Measurements from ENCODE around the gene MLPH.

MLPH gene, protein sequence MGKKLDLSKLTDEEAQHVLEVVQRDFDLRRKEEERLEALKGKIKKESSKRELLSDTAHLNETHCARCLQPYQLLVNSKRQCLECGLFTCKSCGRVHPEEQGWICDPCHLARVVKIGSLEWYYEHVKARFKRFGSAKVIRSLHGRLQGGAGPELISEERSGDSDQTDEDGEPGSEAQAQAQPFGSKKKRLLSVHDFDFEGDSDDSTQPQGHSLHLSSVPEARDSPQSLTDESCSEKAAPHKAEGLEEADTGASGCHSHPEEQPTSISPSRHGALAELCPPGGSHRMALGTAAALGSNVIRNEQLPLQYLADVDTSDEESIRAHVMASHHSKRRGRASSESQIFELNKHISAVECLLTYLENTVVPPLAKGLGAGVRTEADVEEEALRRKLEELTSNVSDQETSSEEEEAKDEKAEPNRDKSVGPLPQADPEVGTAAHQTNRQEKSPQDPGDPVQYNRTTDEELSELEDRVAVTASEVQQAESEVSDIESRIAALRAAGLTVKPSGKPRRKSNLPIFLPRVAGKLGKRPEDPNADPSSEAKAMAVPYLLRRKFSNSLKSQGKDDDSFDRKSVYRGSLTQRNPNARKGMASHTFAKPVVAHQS
- 0 to 0.13 (median 0) reads per million in 9 experiments for total RNA-seq

DNA sequence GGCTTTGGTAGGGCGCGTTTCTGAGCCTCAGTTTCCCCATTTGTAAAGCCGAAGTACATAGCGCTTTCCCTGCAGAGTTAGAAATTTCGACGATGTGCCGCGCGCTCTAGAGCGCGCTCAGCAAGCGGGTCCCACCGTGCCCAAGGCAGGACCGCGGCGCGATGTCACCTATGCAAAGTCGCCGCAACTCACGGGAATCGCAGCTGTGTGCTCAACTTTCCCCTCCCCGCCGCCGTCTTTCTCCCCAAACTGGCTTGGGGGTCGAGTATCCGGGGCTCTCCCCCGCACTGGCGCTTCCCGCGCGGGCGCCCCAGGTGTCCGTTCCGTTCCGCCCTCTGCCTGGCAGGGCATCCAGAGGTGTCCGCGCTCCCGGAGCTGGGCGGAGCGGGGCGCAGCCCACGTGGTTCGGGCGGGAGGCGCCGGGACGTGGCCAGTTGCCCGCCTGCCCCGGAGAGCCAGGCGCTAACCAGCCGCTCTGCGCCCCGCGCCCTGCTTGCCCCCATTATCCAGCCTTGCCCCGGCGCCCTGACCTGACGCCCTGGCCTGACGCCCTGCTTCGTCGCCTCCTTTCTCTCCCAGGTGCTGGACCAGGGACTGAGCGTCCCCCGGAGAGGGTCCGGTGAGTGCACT lies at the start of gene MLPH:
Gene MLPH (plus strand): TSS at position 433 of the 630 bp plus-strand sequence. CDS start 6,176 bp downstream, outside the sequence.
- ATAC-seq (replicated peaks), result no peak
- H3K27me3 Mint-ChIP-seq, result peaks cover 59 to 95% of the 10 kb centered on the region in 2 donors
- H3K9me3 Mint-ChIP-seq, result peaks cover 0 to 4% of the 10 kb centered on the region in 2 donors
- H3K27ac Mint-ChIP-seq, result no peak within 1 kb of the TSS
- H3K4me3 Mint-ChIP-seq, result no peak within 1 kb of the TSS
- H3K4me1 Mint-ChIP-seq (ENCODE audit: low read depth in 2 of 2), result no peaks in the 10 kb centered on the region
- no peaks in the 10 kb centered on the region for H3K36me3 Mint-ChIP-seq (ENCODE audit: insufficient read depth)
- DNase-seq, result no peak

DNA sequence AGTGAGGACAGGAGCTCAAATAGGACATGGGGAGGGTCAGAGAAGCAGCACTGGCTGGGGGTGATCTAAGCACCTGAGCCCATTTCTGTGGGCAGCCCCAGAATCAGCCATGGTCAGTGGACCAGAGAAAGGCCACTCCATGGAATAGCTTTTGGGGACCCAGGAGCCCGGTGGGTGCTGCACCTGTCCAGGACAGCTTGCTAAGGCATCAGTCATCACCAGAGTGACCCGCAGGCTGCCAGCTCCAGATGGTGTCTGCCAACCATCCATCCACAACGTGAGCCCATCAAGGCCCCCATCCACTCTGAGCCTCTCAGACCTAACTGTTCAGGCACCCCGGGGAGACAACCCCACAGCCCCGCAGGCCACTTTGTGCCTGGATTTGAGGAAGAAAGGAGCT lies 49.5 kb upstream of the MLPH start:
- Mint-ChIP-seq H3K27me3 (peaks cover 0 to 7% of the 10 kb centered on the region in 2 donors), H3K4me1 (ENCODE audit: low read depth in 2 of 2) (peaks cover 36 to 44% of the 10 kb centered on the region in 2 donors), H3K4me3 (no peak overlapping the region), H3K36me3 (ENCODE audit: insufficient read depth) (no peaks in the 10 kb centered on the region), H3K27ac (peak overlapping the region; percentile 20 to 47), H3K9me3 (no peaks in the 10 kb centered on the region)
- ATAC-seq (replicated peaks), result no peak
- no peak for DNase-seq

DNA sequence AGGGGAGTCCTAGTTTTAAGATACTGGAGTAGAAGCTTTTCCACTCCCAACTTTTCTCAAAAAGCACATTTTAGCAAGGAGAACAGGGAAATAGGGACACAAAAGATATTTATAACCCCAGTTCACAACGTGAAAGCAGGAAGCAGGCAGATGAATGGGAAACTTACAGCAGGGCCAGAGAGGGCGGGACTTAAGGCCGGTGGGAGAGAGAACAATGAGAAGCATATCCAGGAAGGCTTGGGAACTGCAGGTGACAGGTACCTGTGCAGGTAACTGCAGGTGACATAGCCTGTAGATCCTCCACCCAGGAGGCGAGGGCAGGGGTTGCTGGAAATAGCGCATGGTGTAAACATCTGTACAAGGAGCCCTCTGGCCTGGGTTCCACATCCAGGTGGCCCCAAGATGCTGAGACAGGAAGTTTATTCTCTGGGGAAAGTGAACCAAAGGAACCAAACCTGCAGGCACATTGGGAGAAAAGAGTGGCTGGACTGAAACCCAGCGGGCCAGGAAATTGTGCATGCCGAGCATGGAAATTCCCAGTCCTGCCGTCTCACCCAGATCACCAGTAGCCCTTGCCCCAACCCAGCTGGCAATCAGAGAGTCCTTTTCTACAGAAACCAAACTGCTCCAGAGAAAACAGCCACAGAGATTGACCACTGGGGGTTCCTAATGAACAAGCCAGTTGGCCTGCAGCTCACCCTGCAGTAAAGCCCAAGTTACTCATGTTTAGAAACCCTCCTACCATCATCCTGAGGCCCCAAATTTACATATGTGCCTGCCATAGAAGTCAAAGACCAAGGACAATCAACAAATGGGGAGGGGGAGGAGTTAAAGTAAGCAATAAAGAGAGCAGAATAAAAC lies 48.7 kb upstream of the MLPH start:
- H3K27ac Mint-ChIP-seq, result peak overlapping the region; percentile 20 to 47
- peaks cover 0 to 14% of the 10 kb centered on the region in 2 donors for H3K27me3 Mint-ChIP-seq
- H3K9me3 Mint-ChIP-seq, result no peaks in the 10 kb centered on the region
- H3K4me1 Mint-ChIP-seq (ENCODE audit: low read depth in 2 of 2), result peaks cover 29 to 36% of the 10 kb centered on the region in 2 donors
- no peaks in the 10 kb centered on the region for H3K36me3 Mint-ChIP-seq (ENCODE audit: insufficient read depth)
- no peak overlapping the region for H3K4me3 Mint-ChIP-seq
- ATAC-seq (replicated peaks) (no peak), DNase-seq (no peak)

DNA sequence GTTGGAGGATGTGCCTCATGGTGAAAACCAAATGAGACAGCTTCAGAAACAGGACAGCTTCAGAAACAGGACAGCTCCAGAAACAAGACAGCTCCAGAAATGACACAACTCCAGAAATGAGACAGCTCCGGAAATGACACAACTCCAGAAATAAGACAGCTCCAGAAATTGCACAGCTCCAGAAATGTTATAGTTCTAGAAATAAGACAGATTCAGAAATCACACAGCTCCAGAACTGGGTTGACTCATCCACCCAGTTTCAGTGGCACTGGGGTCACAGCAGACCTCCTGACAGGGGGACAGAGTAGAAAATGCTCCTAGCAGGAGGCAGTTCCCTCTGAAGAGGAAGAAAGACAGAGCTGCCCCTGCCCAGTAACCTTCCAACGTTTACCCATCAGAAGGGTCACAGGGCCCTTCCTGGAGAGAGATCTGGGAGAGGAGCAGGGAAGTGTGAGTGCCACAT lies 46.2 kb upstream of the MLPH start:
- H3K9me3 Mint-ChIP-seq, result no peaks in the 10 kb centered on the region
- ATAC-seq (replicated peaks) (no peak), DNase-seq (no peak)
- H3K27ac Mint-ChIP-seq, result no peak overlapping the region
- peaks cover 7 to 12% of the 10 kb centered on the region in 2 donors for H3K4me1 Mint-ChIP-seq (ENCODE audit: low read depth in 2 of 2)
- H3K27me3 Mint-ChIP-seq, result peaks cover 0 to 23% of the 10 kb centered on the region in 2 donors
- H3K4me3 Mint-ChIP-seq, result no peak overlapping the region
- no peaks in the 10 kb centered on the region for H3K36me3 Mint-ChIP-seq (ENCODE audit: insufficient read depth)

DNA sequence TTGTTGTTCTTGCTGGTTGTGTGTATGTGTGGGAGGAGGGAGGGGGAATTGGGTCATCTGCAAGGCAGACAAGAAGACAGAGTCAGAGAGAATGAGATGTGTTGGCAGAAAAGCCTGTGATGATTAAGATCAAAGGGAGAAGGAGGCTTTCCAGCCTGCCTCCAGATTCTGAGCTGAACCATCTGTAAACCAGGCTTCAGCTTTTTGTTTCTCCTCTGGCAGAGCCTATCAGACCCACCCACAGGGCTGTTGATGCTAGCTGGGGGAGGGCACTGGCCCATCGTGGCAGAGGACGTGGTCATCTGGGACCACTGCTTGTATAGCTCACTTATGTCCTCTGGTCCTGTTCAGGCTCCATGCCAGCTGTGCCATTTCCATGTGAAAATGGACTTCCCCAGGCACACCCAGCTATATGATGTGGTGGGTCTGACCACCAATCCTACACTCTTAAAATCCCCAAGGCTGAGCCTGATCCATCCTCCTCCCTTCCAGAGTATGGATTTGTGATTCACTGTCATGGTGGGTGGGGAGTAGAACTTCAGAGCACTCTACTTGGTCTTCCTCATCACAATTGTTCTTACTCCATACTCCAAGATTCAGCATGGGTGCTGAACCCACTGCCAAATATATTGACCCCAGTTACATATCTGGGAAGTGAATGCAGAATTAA lies 45.3 kb upstream of the MLPH start:
- ATAC-seq (replicated peaks) (no peak), DNase-seq (no peak)
- Mint-ChIP-seq H3K36me3 (ENCODE audit: insufficient read depth) (no peaks in the 10 kb centered on the region), H3K4me3 (no peak overlapping the region), H3K4me1 (ENCODE audit: low read depth in 2 of 2) (peaks cover 3 to 8% of the 10 kb centered on the region in 2 donors), H3K27me3 (peaks cover 0 to 23% of the 10 kb centered on the region in 2 donors), H3K9me3 (no peaks in the 10 kb centered on the region), H3K27ac (no peak overlapping the region)

DNA sequence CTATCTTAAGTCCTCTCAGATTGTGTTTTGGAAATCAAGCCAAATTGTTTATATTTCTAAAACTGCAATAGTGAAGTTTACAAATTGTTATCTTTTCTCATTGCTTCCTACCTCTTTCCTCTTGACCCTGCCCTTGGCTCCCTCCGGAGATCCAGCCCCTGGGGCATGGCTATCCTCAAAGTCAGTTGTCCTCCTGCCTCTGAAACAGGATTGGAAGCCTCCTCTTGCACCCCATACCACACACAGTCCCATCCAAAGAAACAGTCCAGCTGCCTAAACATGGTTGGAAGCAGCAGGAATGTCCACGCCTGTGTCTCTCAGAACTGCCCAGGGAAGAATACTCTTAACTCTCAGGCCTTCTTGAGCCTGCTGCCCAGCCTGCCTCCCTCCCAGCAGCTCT lies 43.0 kb upstream of the MLPH start:
- DNase-seq (no peak), ATAC-seq (replicated peaks) (no peak)
- H3K4me3 Mint-ChIP-seq, result no peak overlapping the region
- H3K36me3 Mint-ChIP-seq (ENCODE audit: insufficient read depth), result no peaks in the 10 kb centered on the region
- H3K27ac Mint-ChIP-seq, result peak overlapping the region in 1 of 2 donors; percentile 27
- H3K9me3 Mint-ChIP-seq, result no peaks in the 10 kb centered on the region
- H3K4me1 Mint-ChIP-seq (ENCODE audit: low read depth in 2 of 2), result peaks cover 3 to 4% of the 10 kb centered on the region in 2 donors
- peaks cover 0 to 23% of the 10 kb centered on the region in 2 donors for H3K27me3 Mint-ChIP-seq

DNA sequence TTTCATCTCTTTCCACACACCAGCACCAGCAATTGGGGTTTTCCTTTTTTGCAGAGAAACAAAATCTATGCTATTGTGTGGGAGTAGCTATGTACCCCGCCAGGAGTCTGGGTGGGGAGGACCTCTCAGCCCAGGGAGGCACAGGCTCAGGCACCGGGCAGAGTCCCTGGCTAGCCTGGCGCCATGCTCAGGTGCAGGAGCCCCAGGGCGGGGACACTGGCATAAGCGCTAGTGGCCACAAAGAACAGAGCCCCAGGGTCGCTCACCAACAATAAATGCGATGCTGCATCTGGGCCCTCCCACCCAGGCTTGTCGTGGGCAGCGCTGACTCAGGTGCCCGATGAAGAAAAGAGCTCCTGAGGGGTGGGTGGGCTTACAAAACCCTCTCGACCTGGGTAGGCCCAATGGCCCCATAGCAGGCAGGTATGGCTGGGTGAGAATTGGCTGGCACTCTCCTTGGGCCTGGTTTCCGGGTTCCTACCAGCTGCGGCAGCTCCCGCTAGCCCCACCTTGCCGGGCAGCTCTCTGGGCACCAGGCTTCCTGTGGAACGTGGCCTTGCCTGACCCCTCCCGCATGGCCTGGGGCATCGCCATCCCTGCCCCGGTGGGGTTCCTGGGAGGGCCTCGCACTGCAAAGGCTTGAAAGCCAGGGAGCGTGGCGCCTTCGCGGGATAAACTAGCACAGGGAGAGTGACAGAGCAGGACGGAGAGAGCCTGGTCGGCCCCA lies 41.3 kb upstream of the MLPH start:
- H3K9me3 Mint-ChIP-seq, result no peaks in the 10 kb centered on the region
- H3K4me1 Mint-ChIP-seq (ENCODE audit: low read depth in 2 of 2), result peaks cover 3 to 4% of the 10 kb centered on the region in 2 donors
- DNase-seq (no peak), ATAC-seq (replicated peaks) (no peak)
- H3K36me3 Mint-ChIP-seq (ENCODE audit: insufficient read depth), result no peaks in the 10 kb centered on the region
- H3K4me3 Mint-ChIP-seq, result no peak overlapping the region
- H3K27ac Mint-ChIP-seq, result no peak overlapping the region
- H3K27me3 Mint-ChIP-seq, result peaks cover 0 to 23% of the 10 kb centered on the region in 2 donors

DNA sequence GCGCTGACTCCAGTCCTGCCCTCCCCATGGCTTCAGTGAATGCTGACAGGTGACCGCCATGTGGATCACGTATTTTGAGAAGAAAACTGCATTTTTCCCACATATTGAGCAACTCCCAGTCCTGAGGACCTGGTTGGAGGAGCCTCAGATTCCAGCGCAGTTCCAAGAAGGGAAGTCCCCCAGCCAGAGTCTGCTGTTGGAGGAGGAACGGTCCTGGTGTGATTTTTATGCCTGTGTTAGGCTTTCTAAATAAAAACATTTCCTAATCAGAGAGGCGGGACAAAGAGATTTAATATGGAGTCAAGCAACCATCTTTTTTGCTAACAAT lies 40.7 kb upstream of the MLPH start:
- DNase-seq, result no peak
- ATAC-seq (replicated peaks), result no peak
- Mint-ChIP-seq H3K4me1 (ENCODE audit: low read depth in 2 of 2) (peaks cover 3% of the 10 kb centered on the region in 2 donors), H3K9me3 (no peaks in the 10 kb centered on the region), H3K27me3 (peaks cover 0 to 23% of the 10 kb centered on the region in 2 donors), H3K4me3 (no peak overlapping the region), H3K27ac (no peak overlapping the region), H3K36me3 (ENCODE audit: insufficient read depth) (no peaks in the 10 kb centered on the region)

DNA sequence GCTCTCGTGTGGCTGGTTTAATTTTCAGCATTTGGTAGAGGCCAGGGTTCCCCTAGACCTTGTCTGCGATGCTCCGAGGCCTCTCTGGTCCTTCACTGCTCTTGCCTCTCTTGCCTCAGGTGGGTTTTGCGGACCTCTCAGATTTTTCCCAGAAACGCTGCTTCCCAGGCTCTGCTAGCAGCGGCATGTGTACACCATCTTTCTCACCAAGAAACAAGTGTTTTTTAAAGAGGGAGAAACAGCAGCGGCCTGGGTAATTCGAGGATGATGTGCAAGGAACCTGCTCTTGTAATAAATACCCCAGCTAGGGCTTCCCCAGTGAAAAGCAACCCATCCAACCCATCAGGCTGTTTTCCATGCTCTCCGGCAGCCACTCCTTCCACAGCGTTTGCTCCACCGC lies 39.6 kb upstream of the MLPH start:
- no peaks in the 10 kb centered on the region for H3K9me3 Mint-ChIP-seq

DNA sequence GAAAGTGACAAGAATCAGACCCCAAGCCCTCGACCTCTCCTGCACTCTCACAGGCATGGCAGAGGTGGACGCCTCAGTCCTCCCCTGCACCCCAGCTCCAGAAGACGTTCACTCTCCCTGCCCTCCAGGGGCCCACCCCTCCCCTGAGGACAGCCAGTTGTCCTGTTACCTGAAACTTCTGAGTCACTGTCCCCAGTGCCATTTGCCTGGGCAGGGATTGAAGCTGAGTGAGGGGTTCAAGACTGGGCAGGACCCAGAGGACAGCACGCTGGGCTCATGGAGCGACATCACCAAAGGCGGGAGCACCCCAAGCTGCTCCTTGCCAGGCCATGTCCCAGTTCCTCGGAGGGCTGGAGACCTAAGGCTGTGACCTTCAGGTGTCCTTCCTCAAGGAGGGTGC lies 38.9 kb upstream of the MLPH start:
- no peaks in the 10 kb centered on the region for H3K4me1 Mint-ChIP-seq (ENCODE audit: low read depth in 2 of 2)
- ATAC-seq (replicated peaks), result no peak
- no peak overlapping the region for H3K27ac Mint-ChIP-seq
- no peak overlapping the region for H3K4me3 Mint-ChIP-seq
- DNase-seq, result no peak
- no peaks in the 10 kb centered on the region for H3K36me3 Mint-ChIP-seq (ENCODE audit: insufficient read depth)
- no peaks in the 10 kb centered on the region for H3K9me3 Mint-ChIP-seq
- peaks cover 0 to 10% of the 10 kb centered on the region in 2 donors for H3K27me3 Mint-ChIP-seq

More for the DNA sequence above, 39.6 kb upstream of the MLPH start:
- no peak for DNase-seq
- Mint-ChIP-seq H3K4me1 (ENCODE audit: low read depth in 2 of 2) (no peaks in the 10 kb centered on the region), H3K27ac (no peak overlapping the region), H3K36me3 (ENCODE audit: insufficient read depth) (no peaks in the 10 kb centered on the region), H3K4me3 (no peak overlapping the region), H3K27me3 (peaks cover 0 to 16% of the 10 kb centered on the region in 2 donors)
- ATAC-seq (replicated peaks), result no peak

DNA sequence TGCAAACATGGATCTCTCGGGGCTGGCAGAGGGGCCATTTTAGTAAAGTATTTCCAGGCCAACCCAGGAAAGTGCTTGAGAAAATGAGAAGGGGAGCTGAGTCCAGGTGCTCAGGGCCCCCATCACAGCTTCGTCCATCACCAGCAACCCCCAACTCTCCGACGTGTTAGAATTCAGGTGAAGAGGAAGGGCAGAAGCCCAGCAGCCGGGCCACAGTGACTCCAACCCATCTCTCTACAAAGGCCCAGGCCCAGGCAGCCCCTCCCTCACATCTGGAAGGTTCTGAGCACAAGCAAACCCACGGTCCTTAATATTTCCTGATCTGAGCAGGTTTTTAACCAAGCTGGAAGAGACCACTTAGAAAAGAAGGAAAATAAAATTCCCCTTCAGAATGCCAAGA lies 38.4 kb upstream of the MLPH start:
- ATAC-seq (replicated peaks) (no peak), DNase-seq (no peak)
- Mint-ChIP-seq H3K4me1 (ENCODE audit: low read depth in 2 of 2) (no peaks in the 10 kb centered on the region), H3K36me3 (ENCODE audit: insufficient read depth) (no peaks in the 10 kb centered on the region), H3K27me3 (peaks cover 0 to 9% of the 10 kb centered on the region in 2 donors), H3K4me3 (no peak overlapping the region), H3K27ac (peak overlapping the region in 1 of 2 donors; percentile 29), H3K9me3 (no peaks in the 10 kb centered on the region)

DNA sequence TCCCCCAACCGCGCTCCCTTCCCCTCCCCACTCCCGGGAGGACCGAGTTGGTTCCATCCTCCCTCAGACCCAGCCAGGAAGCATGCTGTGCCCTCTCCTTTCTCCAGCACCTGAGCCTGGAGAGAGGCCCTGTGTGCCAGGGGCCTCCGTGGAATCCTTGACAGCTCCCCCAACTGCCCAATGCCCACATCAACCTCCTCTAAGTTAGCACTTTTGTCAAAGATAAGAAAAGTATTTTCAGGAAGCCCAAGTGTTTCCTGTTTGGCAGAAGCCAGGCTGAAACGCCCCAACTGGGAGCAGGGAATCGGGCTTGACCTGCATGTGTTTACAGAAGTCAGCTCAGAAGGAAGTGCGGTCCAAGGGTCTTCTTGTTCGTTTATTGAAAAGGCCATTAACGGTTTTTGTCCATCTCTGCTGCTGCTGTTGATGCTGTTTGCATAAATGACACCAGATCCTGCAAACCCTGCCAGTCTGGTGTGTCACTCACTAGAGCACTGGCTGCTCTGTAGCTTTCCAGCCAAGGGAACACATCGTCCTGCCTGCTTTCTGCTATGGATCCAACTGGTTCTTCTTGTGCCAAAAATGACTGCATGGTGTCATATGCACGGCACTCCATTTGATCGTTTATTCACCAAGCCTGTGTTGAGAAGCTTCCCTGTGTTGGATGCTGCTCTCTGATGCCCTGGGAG lies 37.7 kb upstream of the MLPH start:
- Mint-ChIP-seq H3K27ac (peak overlapping the region in 1 of 2 donors; percentile 29), H3K27me3 (peaks cover 0 to 6% of the 10 kb centered on the region in 2 donors), H3K36me3 (ENCODE audit: insufficient read depth) (no peaks in the 10 kb centered on the region), H3K4me1 (ENCODE audit: low read depth in 2 of 2) (no peaks in the 10 kb centered on the region), H3K9me3 (no peaks in the 10 kb centered on the region), H3K4me3 (no peak overlapping the region)
- ATAC-seq (replicated peaks) (no peak), DNase-seq (no peak)

Data from effector memory CD8-positive, alpha-beta T cell (primary cell).